ENCODE results near the gene EGFR. TPM values are rescaled to one million over a fixed set of nuclear protein-coding genes. Genes with fewer than 3 reads are reported as not detected.
A peak's percentile ranks its signal among the peaks of the same experiment; 100 is the strongest.

EGFR gene
- polyA plus RNA-seq, 2 of the 4 experiments (the other 2 are of a cell fraction) = 59.5 to 63.8 TPM

DNA sequence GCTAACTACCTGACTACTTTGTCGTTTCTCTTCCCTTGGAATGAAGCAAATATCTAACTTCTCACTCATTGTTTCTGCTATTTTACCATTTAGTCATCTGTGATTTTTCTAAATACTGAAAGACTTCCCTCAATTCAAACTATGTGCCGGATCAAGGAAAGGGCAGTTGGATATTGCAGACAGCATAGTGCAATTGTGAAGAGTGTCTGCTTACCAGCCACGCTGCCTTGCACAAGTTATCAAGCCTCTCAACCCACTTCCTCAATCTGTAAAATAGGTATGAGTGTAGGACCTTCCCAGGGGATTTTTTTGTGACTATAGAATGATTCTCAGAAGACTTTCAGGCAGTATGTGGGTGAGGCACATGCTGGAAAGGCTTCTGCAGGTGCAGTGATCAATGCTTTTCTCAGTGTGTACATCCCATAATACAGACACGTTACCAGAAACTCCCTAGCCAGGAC, 54.3 kb downstream of the EGFR start:
- DNase-seq (ENCODE audit: low read depth in 1 of 2, low spot score in 1 of 2) (peak in 1 of 2 experiments; percentile 49), ATAC-seq (peak; percentile 36 to 37; a peak in 3 of 6 replicates), FAIRE-seq (no peak)
- peak overlapping the region; percentile 75 to 92 for H3K27ac ChIP-seq
- H3K9me3 ChIP-seq = no peaks in the 10 kb centered on the region
- TF ChIP-seq, protein P1, sequence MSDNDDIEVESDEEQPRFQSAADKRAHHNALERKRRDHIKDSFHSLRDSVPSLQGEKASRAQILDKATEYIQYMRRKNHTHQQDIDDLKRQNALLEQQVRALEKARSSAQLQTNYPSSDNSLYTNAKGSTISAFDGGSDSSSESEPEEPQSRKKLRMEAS (IDR thresholded peaks at IDR 0.05) = peak; percentile 17; the same call in 1 of the 2 replicates
- TF ChIP-seq EP300 (IDR thresholded peaks at IDR 0.05) (0 out of 5 replicates have a peak, but pooled peaks of 1 of the 2 experiments have one; percentile 16), FOXS1 (CRISPR knock-in tag; IDR thresholded peaks at IDR 0.05) (no peak), CEBPB (IDR thresholded peaks at IDR 0.05) (peak in 1 of 2 experiments; percentile 21; a peak in 1 of 4 replicates), FOSL2 (IDR thresholded peaks at IDR 0.05) (no peak), FOSL2 (CRISPR knock-in tag; IDR thresholded peaks at IDR 0.05) (0 out of 2 replicates have a peak, but pooled peaks have one; percentile 25)
- TF ChIP-seq, protein P2, sequence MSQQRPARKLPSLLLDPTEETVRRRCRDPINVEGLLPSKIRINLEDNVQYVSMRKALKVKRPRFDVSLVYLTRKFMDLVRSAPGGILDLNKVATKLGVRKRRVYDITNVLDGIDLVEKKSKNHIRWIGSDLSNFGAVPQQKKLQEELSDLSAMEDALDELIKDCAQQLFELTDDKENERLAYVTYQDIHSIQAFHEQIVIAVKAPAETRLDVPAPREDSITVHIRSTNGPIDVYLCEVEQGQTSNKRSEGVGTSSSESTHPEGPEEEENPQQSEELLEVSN (IDR thresholded peaks at IDR 0.05; ENCODE audit: borderline replicate concordance, low read depth) = no peak
- peaks cover 95% of the 10 kb centered on the region for H3K4me1 ChIP-seq
- ChIA-PET POLR2A (no interaction called here), CTCF (interaction anchor here (0.7 to 4.2 kb wide), 3 partner anchors 182 to 299 kb away, joined by 4 to 21 read pairs (median 10); no protein-coding TSS in a partner anchor)
- 12% methylated on average over 4 of the region's 4 CpGs for WGBS (ENCODE audit: missing lambda C conversion rate)
- peak overlapping the region; percentile 85 for H3K4me2 ChIP-seq
- H3K4me3 ChIP-seq = no peak overlapping the region; the same call in 2 of the 3 replicates

DNA sequence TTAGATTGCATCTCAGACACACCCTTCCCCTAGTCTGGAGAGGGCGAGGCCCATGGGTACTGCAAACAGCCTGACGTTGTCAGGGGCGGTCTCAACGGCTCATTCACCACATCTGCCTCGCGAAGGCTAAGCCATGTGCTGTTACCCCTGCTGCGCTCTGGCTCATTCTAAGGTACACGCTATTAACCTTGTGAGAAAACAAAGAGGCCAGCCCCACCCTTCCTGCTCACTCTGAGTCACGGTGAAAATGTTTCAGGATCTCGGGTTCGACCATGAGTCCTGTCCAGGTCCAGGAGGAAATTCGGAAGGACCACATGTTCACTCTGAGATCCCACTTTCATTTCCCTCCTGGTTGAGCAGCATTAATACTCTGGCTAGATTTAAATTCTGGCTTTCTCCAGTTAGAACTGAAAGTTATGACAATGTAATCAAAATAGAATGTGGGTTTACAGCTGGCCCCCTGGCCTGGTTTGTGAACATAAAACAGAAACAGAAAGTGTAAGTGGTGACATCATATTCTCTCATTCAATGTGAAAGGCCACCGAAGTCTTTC, 55.2 kb downstream of the EGFR start:
- WGBS (ENCODE audit: missing lambda C conversion rate) = 3% methylated on average over 10 of the region's 13 CpGs
- Histone ChIP-seq H3K4me2 (peak overlapping the region; percentile 85), H3K4me3 (peak overlapping the region; percentile 14; the same call in 2 of the 3 replicates), H3K9me3 (no peaks in the 10 kb centered on the region), H3K27ac (peak overlapping the region; percentile 75 to 92), H3K4me1 (peaks cover 95% of the 10 kb centered on the region)
- POLR2A ChIA-PET = interaction anchor here (0.9 kb wide), 1 partner anchor 59 kb away, joined by 5 read pairs; no protein-coding TSS in a partner anchor
- FAIRE-seq (peak; percentile 94), ATAC-seq (peak; percentile 96 to 97), DNase-seq (ENCODE audit: low read depth in 1 of 2, low spot score in 1 of 2) (peak; percentile 93 to 98)
- CTCF ChIA-PET = interaction anchor here (4.2 kb wide), 1 partner anchor 181 kb away, joined by 21 read pairs; no protein-coding TSS in a partner anchor
- TF ChIP-seq TFCP2L1 (CRISPR knock-in tag; IDR thresholded peaks at IDR 0.05) (no peak), RFX5 (IDR thresholded peaks at IDR 0.05) (no peak), JUNB (IDR thresholded peaks at IDR 0.05) (peak; percentile 74), TP53 (CRISPR knock-in tag; IDR thresholded peaks at IDR 0.05) (peak; percentile 62; the same call in 1 of the 2 replicates), ZNF302 (CRISPR knock-in tag; IDR thresholded peaks at IDR 0.05) (peak; percentile 13; the same call in 1 of the 2 replicates), JUN (IDR thresholded peaks at IDR 0.05) (peak; percentile 56 to 65; a peak in 3 of 5 replicates), EP300 (IDR thresholded peaks at IDR 0.05) (peak; percentile 39 to 67; a peak in 2 of 5 replicates), HOXB5 (CRISPR knock-in tag; IDR thresholded peaks at IDR 0.05) (peak; percentile 12; the same call in 1 of the 2 replicates), ZSCAN20 (CRISPR knock-in tag; IDR thresholded peaks at IDR 0.05) (peak; percentile 76; the same call in 1 of the 2 replicates), HOXA7 (CRISPR knock-in tag; IDR thresholded peaks at IDR 0.05) (peak; percentile 49; the same call in 1 of the 2 replicates), HDAC2 (IDR thresholded peaks at IDR 0.05) (no peak), NPAS2 (CRISPR knock-in tag; IDR thresholded peaks at IDR 0.05; ENCODE audit: borderline replicate concordance) (peak; percentile 77), MYC (IDR thresholded peaks at IDR 0.05; ENCODE audit: borderline replicate concordance, low read length) (peak; percentile 96), HEYL (CRISPR knock-in tag; IDR thresholded peaks at IDR 0.05) (peak; percentile 80; the same call in 1 of the 2 replicates), POLR2A (IDR thresholded peaks at IDR 0.05; ENCODE audit: low read length) (no peak), FOSL2 (IDR thresholded peaks at IDR 0.05) (peak; percentile 62), FOSL2 (CRISPR knock-in tag; IDR thresholded peaks at IDR 0.05) (peak; percentile 90), HOXB13 (CRISPR knock-in tag; IDR thresholded peaks at IDR 0.05; ENCODE audit: low read depth) (peak; percentile 43), CBX8 (IDR thresholded peaks at IDR 0.05) (no peak), BHLHE40 (IDR thresholded peaks at IDR 0.05; ENCODE audit: low read depth, low read length) (no peak), GATA3 (IDR thresholded peaks at IDR 0.05; ENCODE audit: borderline replicate concordance) (peak; percentile 91), EHF (CRISPR knock-in tag; IDR thresholded peaks at IDR 0.05) (peak; percentile 81)
- TF ChIP-seq, protein P3, sequence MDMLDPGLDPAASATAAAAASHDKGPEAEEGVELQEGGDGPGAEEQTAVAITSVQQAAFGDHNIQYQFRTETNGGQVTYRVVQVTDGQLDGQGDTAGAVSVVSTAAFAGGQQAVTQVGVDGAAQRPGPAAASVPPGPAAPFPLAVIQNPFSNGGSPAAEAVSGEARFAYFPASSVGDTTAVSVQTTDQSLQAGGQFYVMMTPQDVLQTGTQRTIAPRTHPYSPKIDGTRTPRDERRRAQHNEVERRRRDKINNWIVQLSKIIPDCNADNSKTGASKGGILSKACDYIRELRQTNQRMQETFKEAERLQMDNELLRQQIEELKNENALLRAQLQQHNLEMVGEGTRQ (IDR thresholded peaks at IDR 0.05) = peak; percentile 32; the same call in 1 of the 2 replicates
- TF ChIP-seq, protein P4, sequence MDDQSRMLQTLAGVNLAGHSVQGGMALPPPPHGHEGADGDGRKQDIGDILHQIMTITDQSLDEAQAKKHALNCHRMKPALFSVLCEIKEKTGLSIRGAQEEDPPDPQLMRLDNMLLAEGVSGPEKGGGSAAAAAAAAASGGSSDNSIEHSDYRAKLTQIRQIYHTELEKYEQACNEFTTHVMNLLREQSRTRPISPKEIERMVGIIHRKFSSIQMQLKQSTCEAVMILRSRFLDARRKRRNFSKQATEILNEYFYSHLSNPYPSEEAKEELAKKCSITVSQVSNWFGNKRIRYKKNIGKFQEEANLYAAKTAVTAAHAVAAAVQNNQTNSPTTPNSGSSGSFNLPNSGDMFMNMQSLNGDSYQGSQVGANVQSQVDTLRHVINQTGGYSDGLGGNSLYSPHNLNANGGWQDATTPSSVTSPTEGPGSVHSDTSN (IDR thresholded peaks at IDR 0.05) = peak; percentile 54; the same call in 1 of the 2 replicates
- TF ChIP-seq, protein P5, sequence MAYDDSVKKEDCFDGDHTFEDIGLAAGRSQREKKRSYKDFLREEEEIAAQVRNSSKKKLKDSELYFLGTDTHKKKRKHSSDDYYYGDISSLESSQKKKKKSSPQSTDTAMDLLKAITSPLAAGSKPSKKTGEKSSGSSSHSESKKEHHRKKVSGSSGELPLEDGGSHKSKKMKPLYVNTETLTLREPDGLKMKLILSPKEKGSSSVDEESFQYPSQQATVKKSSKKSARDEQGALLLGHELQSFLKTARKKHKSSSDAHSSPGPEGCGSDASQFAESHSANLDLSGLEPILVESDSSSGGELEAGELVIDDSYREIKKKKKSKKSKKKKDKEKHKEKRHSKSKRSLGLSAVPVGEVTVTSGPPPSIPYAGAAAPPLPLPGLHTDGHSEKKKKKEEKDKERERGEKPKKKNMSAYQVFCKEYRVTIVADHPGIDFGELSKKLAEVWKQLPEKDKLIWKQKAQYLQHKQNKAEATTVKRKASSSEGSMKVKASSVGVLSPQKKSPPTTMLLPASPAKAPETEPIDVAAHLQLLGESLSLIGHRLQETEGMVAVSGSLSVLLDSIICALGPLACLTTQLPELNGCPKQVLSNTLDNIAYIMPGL (CRISPR knock-in tag; IDR thresholded peaks at IDR 0.05; ENCODE audit: borderline replicate concordance) = no peak
- TF ChIP-seq, protein P6, sequence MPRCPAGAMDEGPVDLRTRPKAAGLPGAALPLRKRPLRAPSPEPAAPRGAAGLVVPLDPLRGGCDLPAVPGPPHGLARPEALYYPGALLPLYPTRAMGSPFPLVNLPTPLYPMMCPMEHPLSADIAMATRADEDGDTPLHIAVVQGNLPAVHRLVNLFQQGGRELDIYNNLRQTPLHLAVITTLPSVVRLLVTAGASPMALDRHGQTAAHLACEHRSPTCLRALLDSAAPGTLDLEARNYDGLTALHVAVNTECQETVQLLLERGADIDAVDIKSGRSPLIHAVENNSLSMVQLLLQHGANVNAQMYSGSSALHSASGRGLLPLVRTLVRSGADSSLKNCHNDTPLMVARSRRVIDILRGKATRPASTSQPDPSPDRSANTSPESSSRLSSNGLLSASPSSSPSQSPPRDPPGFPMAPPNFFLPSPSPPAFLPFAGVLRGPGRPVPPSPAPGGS (IDR thresholded peaks at IDR 0.05) = no peak
- TF ChIP-seq, protein P7, sequence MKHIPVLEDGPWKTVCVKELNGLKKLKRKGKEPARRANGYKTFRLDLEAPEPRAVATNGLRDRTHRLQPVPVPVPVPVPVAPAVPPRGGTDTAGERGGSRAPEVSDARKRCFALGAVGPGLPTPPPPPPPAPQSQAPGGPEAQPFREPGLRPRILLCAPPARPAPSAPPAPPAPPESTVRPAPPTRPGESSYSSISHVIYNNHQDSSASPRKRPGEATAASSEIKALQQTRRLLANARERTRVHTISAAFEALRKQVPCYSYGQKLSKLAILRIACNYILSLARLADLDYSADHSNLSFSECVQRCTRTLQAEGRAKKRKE (CRISPR knock-in tag; IDR thresholded peaks at IDR 0.05; ENCODE audit: low read depth) = peak; percentile 83; the same call in 1 of the 2 replicates

Data from A549 (cell line).